HG02943 (cell line): ENCODE data around the gene CLEC20A.

ENCODE experiments used
- ATAC-seq: cut with Tn5 transposase; IDR thresholded peaks from one replicate; pipeline ENCODE4 v1.9.1; 2021; ENCODE audit warnings: mild to moderate bottlenecking, low read depth, moderate library complexity; ENCODE audit not compliant: unreplicated experiment

CLEC20A gene

GRCh38 chr1:178500936-178501554 is 4.3 kb upstream of the CLEC20A start:
- no peak for ATAC-seq

GRCh38 chr1:178500091-178500770 is 3.5 kb upstream of the CLEC20A start:
- no peak for ATAC-seq

GRCh38 chr1:178498896-178499675 is 2.3 kb upstream of the CLEC20A start:
- ATAC-seq, result no peak

GRCh38 chr1:178497903-178498478 is 1.2 kb upstream of the CLEC20A start:
- no peak for ATAC-seq

- no peak for ATAC-seq
These were observed 889 bp downstream of the CLEC20A start for GRCh38 chr1:178495741-178496409.

GRCh38 chr1:178495158-178495557 is 1.6 kb downstream of the CLEC20A start:
- no peak for ATAC-seq

GRCh38 chr1:178494569-178494971 is 2.2 kb downstream of the CLEC20A start:
- ATAC-seq, result no peak

- no peak for ATAC-seq
These were observed 3.4 kb downstream of the CLEC20A start for GRCh38 chr1:178493301-178493741.

- ATAC-seq, result no peak
These were observed 4.4 kb downstream of the CLEC20A start for GRCh38 chr1:178492341-178492740.

GRCh38 chr1:178491721-178492120 is 5.0 kb downstream of the CLEC20A start:
- ATAC-seq, result no peak

GRCh38 chr1:178490967-178491366 is 5.8 kb downstream of the CLEC20A start:
- no peak for ATAC-seq

- ATAC-seq, result no peak
These were observed 6.6 kb downstream of the CLEC20A start for GRCh38 chr1:178490136-178490535.

GRCh38 chr1:178489399-178489798 is 7.4 kb downstream of the CLEC20A start:
- ATAC-seq, result no peak

- ATAC-seq, result no peak
These were observed 8.4 kb downstream of the CLEC20A start for GRCh38 chr1:178488393-178488792.

GRCh38 chr1:178487070-178487615 is 9.6 kb downstream of the CLEC20A start:
- ATAC-seq, result no peak

GRCh38 chr1:178486100-178487069 is 10.4 kb downstream of the CLEC20A start:
- no peak for ATAC-seq

- no peak for ATAC-seq
These were observed 11.2 kb downstream of the CLEC20A start for GRCh38 chr1:178485541-178485981.

- no peak for ATAC-seq
These were observed 12.0 kb downstream of the CLEC20A start for GRCh38 chr1:178484698-178485225.
